ENCODE results near the gene AHRR. TPM values are rescaled to one million over a fixed set of nuclear protein-coding genes. Genes with fewer than 3 reads are reported as not detected.

The AHRR gene
- total RNA-seq, 1 experiment from 2014 or later, result 2.2 TPM

DNA sequence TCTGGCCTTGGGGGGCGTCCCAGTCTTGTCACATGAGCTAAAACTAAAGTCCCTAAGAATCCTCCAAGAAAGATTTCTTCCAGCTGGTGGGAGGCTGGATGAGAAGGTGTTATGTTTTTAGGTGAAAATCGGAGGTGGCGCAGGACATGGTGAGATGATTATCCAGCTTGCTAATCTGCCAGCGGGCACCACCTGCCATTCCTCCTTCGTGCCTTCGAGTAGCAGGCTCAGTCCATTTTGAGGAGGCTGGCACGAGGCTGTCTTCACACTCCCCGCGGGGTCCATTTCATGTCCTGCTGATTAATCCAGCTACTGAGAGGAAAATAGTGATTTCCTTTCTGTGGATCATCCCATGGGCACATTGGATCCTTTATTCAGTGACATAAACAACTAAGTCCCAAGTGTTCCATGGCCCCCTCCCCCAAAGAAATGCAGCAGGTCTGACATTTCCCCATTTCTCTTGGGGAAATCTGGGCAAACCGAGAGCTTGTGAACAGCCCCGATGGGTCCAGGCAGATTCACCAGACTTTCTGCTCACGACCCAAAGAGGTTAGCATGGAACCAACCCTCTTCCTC lies 83.2 kb downstream of the AHRR start:
- no peaks in the 10 kb centered on the region for H3K9me3 ChIP-seq (ENCODE audit: control insufficient read depth, low read depth, low read length)
- H2BK12ac ChIP-seq (ENCODE audit: insufficient read length, low read depth, low read length), result no peak overlapping the region
- H3K23ac ChIP-seq (ENCODE audit: insufficient read length, low read depth, low read length), result no peak overlapping the region
- Mint-ChIP-seq H3K4me3 (no peak overlapping the region), H3K36me3 (ENCODE audit: insufficient read depth in 1 of 3, low read depth in 3 of 3) (peaks cover 0 to 8% (median 0%) of the 10 kb centered on the region in 3 experiments; a peak in 2 of 7 replicates), H3K4me1 (peaks cover 7 to 15% of the 10 kb centered on the region in 2 experiments), H3K27ac (no peak overlapping the region), H3K27me3 (ENCODE audit: low read depth) (peaks cover 49% of the 10 kb centered on the region), H3K9me3 (peaks cover 0 to 5% of the 10 kb centered on the region in 2 experiments; a peak in 4 of 5 replicates)
- no CpG with 5 or more reads among the region's 12 CpGs for WGBS (ENCODE audit: extremely low coverage, insufficient read length, low lambda C conversion rate)
- no peaks in the 10 kb centered on the region for H3K79me2 ChIP-seq (ENCODE audit: insufficient read depth, low read length)
- no peaks in the 10 kb centered on the region for H3K23me2 ChIP-seq (ENCODE audit: insufficient read length, low read depth, low read length, poor library complexity, severe bottlenecking)
- H4K20me1 ChIP-seq (ENCODE audit: control insufficient read depth, insufficient read depth, insufficient read length), result no peaks in the 10 kb centered on the region
- H3K4me2 ChIP-seq (ENCODE audit: insufficient read depth, insufficient read length, low read length), result no peak overlapping the region
- H4K8ac ChIP-seq (replicated peaks; ENCODE audit: insufficient read length, low read depth, low read length), result no peak overlapping the region
- H3K4ac ChIP-seq (ENCODE audit: low read depth, low read length), result no peak overlapping the region
- no peak overlapping the region for H3T11ph ChIP-seq (ENCODE audit: low read length)
- H3K9ac ChIP-seq (ENCODE audit: extremely low read depth, insufficient read length, low read length), result no peak overlapping the region
- H2BK120ac ChIP-seq (ENCODE audit: low read depth, low read length, poor library complexity, severe bottlenecking), result no peak overlapping the region
- H2BK5ac ChIP-seq (ENCODE audit: insufficient read length, low read length), result no peak overlapping the region
- no peak overlapping the region for H4K91ac ChIP-seq (ENCODE audit: insufficient read length, low read depth, low read length)
- H4K5ac ChIP-seq (ENCODE audit: insufficient read length, low read depth, low read length), result no peak overlapping the region
- no peaks in the 10 kb centered on the region for H3K27me3 ChIP-seq (ENCODE audit: insufficient read depth, low read length)
- H3K18ac ChIP-seq (ENCODE audit: insufficient read length, low read depth, low read length), result no peak overlapping the region
- TF ChIP-seq, protein P1, sequence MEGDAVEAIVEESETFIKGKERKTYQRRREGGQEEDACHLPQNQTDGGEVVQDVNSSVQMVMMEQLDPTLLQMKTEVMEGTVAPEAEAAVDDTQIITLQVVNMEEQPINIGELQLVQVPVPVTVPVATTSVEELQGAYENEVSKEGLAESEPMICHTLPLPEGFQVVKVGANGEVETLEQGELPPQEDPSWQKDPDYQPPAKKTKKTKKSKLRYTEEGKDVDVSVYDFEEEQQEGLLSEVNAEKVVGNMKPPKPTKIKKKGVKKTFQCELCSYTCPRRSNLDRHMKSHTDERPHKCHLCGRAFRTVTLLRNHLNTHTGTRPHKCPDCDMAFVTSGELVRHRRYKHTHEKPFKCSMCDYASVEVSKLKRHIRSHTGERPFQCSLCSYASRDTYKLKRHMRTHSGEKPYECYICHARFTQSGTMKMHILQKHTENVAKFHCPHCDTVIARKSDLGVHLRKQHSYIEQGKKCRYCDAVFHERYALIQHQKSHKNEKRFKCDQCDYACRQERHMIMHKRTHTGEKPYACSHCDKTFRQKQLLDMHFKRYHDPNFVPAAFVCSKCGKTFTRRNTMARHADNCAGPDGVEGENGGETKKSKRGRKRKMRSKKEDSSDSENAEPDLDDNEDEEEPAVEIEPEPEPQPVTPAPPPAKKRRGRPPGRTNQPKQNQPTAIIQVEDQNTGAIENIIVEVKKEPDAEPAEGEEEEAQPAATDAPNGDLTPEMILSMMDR (conservative IDR thresholded peaks at IDR 0.05), result no peak
- no peak overlapping the region for H2BK20ac ChIP-seq (ENCODE audit: low read depth, low read length, poor library complexity, severe bottlenecking)
- no peak overlapping the region for H2BK15ac ChIP-seq (ENCODE audit: low read depth, low read length)
- no peak for DNase-seq
- H3K79me1 ChIP-seq (ENCODE audit: insufficient read depth, low read depth, low read length, poor library complexity, severe bottlenecking), result no peaks in the 10 kb centered on the region
- H2AK5ac ChIP-seq (ENCODE audit: insufficient read length, low read length), result no peak overlapping the region
- H3K27ac ChIP-seq (ENCODE audit: insufficient read length, low read depth, low read length), result no peak overlapping the region
- H3K56ac ChIP-seq (ENCODE audit: insufficient read length, low read depth, low read length), result no peak overlapping the region
- H3K14ac ChIP-seq (ENCODE audit: insufficient read depth, low read length), result no peak overlapping the region
- H2AFZ ChIP-seq (ENCODE audit: low read length), result no peak overlapping the region
- no peaks in the 10 kb centered on the region for H3K4me1 ChIP-seq (ENCODE audit: insufficient read depth, low read length)
